D721Med (cell line): ENCODE results near the gene ASB2.

Experiments used
- DNase-seq: peaks from one replicate; pipeline ENCODE4 v3.0.0; 2011; ENCODE audit warnings: low spot score; ENCODE audit not compliant: insufficient read length
- FAIRE-seq: peaks from 2 replicates; lab custom pipeline; 2011; peaks lifted over from hg19 to GRCh38; lab: Jason Lieb, UNC
- CTCF ChIP-seq: IDR thresholded peaks from 2 replicates; pipeline ENCODE4 v1.5.1; 2012; ENCODE audit warnings: mild to moderate bottlenecking, control low read depth; ENCODE audit not compliant: insufficient read depth; ENCODE audit errors: missing control alignments

ASB2 gene

GRCh38 chr14:93958567-93959238, 17.7 kb downstream of the ASB2 start:
- DNase-seq: no peak
- TF ChIP-seq CTCF: no peak
- FAIRE-seq: no peak

DNA sequence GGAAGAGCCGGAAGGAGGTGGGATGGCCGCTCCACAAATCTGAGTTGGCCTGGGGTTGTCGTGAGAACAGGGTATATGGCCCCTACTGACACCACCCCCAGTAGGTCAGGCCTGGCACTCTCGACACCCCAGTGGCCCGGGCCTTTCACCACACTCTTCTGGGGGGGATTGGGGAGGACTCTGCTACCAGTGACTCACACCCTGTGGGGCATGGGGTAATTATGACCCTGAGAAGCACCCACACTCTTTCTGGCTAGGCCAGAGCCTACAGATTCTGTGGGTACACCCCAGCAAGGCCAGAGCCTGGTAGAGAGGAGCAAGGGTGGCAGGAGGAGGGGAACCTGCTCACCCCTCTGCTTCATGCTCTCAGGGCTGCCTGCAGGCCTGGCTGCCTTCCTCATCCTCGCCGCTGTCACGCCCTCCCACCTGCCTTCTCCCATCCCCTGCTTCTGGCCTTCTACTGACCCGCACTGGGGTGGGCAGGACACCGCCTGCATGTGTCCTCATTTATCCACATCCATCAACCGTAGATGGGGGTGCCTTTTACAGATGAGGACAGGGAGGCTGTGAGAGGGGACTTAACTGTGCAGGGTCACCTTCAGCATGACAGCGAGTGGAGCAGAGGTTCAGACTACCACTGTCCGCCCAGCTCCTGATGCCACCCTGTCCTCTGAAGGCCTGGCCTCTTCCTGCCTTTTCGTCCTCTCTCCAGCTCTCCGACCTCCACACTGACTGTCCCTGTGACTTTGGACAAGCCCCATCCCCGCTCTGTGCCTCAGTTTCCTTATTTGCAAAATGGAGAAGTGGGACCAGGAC, 18.4 kb downstream of the ASB2 start:
- DNase-seq (no peak), FAIRE-seq (no peak)
- TF ChIP-seq CTCF: no peak

DNA sequence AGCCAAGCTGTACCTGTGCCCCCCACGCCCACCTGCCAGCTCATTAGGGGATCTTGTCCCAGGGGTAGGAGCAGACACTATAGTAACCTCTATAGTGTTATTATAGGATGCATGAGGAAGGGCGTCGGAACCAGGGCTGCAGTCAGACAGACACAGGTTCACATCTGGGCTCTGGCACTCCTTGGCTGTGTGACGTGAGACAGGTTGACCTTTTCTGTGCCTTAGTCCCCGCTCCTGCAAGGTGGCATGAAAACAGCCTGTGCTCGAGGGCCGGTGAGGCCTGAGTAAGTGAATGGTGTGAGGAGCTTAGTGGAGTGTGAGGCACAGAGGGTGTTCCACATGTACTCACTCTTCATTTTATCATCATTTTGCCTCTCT, 19.0 kb downstream of the ASB2 start:
- TF ChIP-seq CTCF: no peak
- DNase-seq (no peak), FAIRE-seq (no peak)

DNA sequence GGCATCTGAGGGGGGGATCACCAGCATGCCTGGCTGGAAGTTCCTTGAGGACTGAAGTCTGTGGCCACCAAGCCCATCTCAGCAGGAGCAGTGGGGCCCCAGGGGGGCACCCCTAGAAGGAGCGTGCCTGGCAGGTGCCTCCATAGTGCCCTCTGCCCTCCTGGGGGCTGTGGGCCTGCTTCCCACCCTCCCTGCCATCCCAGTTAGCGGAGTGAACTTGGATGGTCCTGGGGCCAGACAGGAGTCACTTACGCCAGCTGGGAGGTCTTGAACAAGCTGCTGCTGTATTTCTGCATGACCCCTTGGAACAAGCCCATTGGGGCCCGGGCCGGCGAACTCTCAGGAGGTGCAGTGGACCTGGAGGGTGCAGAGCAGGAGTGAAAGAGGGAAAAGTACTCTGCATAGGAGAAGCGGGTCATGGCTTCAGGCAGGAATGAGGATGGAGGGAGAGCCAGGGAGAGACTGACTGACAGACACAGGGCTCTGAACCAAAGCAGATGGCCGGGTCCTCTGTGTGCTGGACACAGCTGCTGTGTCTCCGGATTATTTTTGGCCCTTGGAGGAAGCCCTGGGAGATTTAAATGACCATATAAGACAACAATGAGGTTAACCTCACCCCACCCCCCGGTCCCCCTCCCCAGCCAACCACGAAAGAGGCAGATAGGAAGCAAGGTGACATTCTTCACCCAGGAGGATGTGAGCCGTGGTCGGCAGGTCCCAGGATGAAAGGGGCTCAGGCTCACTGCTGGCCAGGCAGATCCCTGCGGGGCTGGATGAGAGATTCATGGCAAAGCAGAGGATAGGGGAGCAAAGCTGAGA, 19.6 kb downstream of the ASB2 start:
- TF ChIP-seq CTCF: no peak
- FAIRE-seq: no peak
- no peak for DNase-seq

DNA sequence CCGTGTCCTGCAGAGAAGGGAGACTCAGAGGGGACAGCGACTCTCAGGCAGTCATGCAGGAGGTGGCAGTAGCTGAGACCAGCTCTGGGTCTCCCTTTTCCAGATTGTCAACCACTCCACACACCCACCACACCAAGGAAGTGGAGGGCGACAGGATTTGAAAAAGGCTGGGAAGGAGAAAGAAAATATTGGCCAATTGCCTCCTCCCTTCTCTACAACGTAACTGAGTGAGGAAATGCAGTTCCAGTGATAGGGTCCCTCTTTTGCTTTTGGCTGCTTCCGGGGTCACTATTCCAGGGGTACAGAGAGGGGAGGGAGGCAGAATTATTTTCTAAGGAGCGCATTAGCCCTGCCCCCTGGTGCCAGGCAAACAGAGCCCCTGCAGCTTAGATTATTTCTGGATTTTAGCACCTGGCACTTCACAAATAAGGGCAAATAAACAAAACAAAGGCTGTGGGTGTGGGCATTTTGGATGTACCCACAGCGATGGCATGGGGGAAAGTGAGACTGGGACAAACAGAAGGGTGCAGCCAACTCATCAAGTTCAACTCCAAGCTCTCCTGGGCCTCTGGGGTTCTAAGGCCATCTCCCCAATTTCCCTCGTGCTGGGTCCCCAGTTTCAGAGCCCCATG, 20.4 kb downstream of the ASB2 start:
- no peak for TF ChIP-seq CTCF
- no peak for DNase-seq
- FAIRE-seq: no peak

GRCh38 chr14:93954900-93955849, 21.2 kb downstream of the ASB2 start:
- FAIRE-seq: no peak
- DNase-seq: no peak
- no peak for TF ChIP-seq CTCF
